Measurements from ENCODE around the gene IHH. TPM values are rescaled to one million over a fixed set of nuclear protein-coding genes. Genes with fewer than 3 reads are reported as not detected.

The IHH gene
- total RNA-seq, 2 experiments from 2014 or later = not detected

GRCh38 chr2:219029829-219030165 lies 30.9 kb downstream of the IHH start:
- POLR2A ChIA-PET = interaction anchor here (0.5 to 1.3 kb wide), 2 partner anchors 9 to 151 kb away, joined by 3 read pairs; no protein-coding TSS in a partner anchor
- Mint-ChIP-seq H3K9me3 (no peaks in the 10 kb centered on the region), H3K36me3 (ENCODE audit: low read depth) (no peaks in the 10 kb centered on the region), H3K27ac (no peak overlapping the region), H3K27me3 (peaks cover 23% of the 10 kb centered on the region), H3K4me3 (no peak overlapping the region), H3K4me1 (no peaks in the 10 kb centered on the region)
- peak; percentile 76 for DNase-seq
- CTCF ChIA-PET = interaction anchor here (0.6 to 4.6 kb wide), 36 partner anchors 9 to 358 kb away, joined by 3 to 76 read pairs (median 4); partner anchors contain the start of genes CFAP65 and DNPEP

GRCh38 chr2:219028996-219029828 lies 31.5 kb downstream of the IHH start:
- H3K9me3 Mint-ChIP-seq = no peaks in the 10 kb centered on the region
- H3K27me3 Mint-ChIP-seq = peaks cover 17% of the 10 kb centered on the region
- no peak overlapping the region for H3K4me3 Mint-ChIP-seq
- no peaks in the 10 kb centered on the region for H3K4me1 Mint-ChIP-seq
- no peak for DNase-seq
- H3K27ac Mint-ChIP-seq = no peak overlapping the region
- ChIA-PET POLR2A (interaction anchor here (1.3 kb wide), 1 partner anchor 9 kb away, joined by 3 read pairs; no protein-coding TSS in a partner anchor), CTCF (interaction anchor here (0.6 to 4.6 kb wide), 36 partner anchors 9 to 359 kb away, joined by 3 to 76 read pairs (median 4); partner anchors contain the start of genes CFAP65 and DNPEP)
- no peaks in the 10 kb centered on the region for H3K36me3 Mint-ChIP-seq (ENCODE audit: low read depth)

GRCh38 chr2:219028141-219028540 lies 32.6 kb downstream of the IHH start:
- peaks cover 10% of the 10 kb centered on the region for H3K27me3 Mint-ChIP-seq
- H3K4me1 Mint-ChIP-seq = no peaks in the 10 kb centered on the region
- H3K36me3 Mint-ChIP-seq (ENCODE audit: low read depth) = no peaks in the 10 kb centered on the region
- no peak for DNase-seq
- no peaks in the 10 kb centered on the region for H3K9me3 Mint-ChIP-seq
- H3K27ac Mint-ChIP-seq = no peak overlapping the region
- POLR2A ChIA-PET = interaction anchor here (1.0 kb wide), 1 partner anchor 225 kb away, joined by 3 read pairs; the partner anchor contains the start of gene TUBA4B
- CTCF ChIA-PET = interaction anchor here (1.4 to 4.6 kb wide), 2 partner anchors 31 to 128 kb away, joined by 5 to 76 read pairs; no protein-coding TSS in a partner anchor
- no peak overlapping the region for H3K4me3 Mint-ChIP-seq

GRCh38 chr2:219027511-219028055 lies 33.1 kb downstream of the IHH start:
- DNase-seq = no peak
- Mint-ChIP-seq H3K27ac (no peak overlapping the region), H3K36me3 (ENCODE audit: low read depth) (no peaks in the 10 kb centered on the region), H3K4me1 (no peaks in the 10 kb centered on the region), H3K4me3 (no peak overlapping the region), H3K9me3 (no peaks in the 10 kb centered on the region), H3K27me3 (peaks cover 7% of the 10 kb centered on the region)
- POLR2A ChIA-PET = interaction anchor here (1.0 kb wide), 1 partner anchor 225 kb away, joined by 3 read pairs; the partner anchor contains the start of gene TUBA4B
- CTCF ChIA-PET = interaction anchor here (0.8 to 2.5 kb wide), 7 partner anchors 16 to 218 kb away, joined by 3 to 7 read pairs (median 3); partner anchors contain the start of genes GLB1L and STK16

GRCh38 chr2:219026946-219027345 lies 33.8 kb downstream of the IHH start:
- POLR2A ChIA-PET = interaction anchor here (1.0 kb wide), 1 partner anchor 226 kb away, joined by 3 read pairs; the partner anchor contains the start of gene TUBA4B
- CTCF ChIA-PET = interaction anchor here (0.8 to 2.5 kb wide), 7 partner anchors 16 to 218 kb away, joined by 3 to 7 read pairs (median 3); partner anchors contain the start of genes GLB1L and STK16
- no peak overlapping the region for H3K27ac Mint-ChIP-seq
- H3K4me3 Mint-ChIP-seq = no peak overlapping the region
- DNase-seq = no peak
- peaks cover under 1% of the 10 kb centered on the region for H3K27me3 Mint-ChIP-seq
- no peaks in the 10 kb centered on the region for H3K4me1 Mint-ChIP-seq
- H3K36me3 Mint-ChIP-seq (ENCODE audit: low read depth) = no peaks in the 10 kb centered on the region
- H3K9me3 Mint-ChIP-seq = no peaks in the 10 kb centered on the region

- Mint-ChIP-seq H3K36me3 (ENCODE audit: low read depth) (no peaks in the 10 kb centered on the region), H3K27me3 (no peaks in the 10 kb centered on the region), H3K4me3 (no peak overlapping the region), H3K27ac (no peak overlapping the region), H3K4me1 (no peaks in the 10 kb centered on the region), H3K9me3 (no peaks in the 10 kb centered on the region)
- ChIA-PET POLR2A (no interaction called here), CTCF (interaction anchor here (1.2 to 2.5 kb wide), 3 partner anchors 31 to 129 kb away, joined by 3 to 7 read pairs (median 4); no protein-coding TSS in a partner anchor)
- no peak for DNase-seq
Observed at GRCh38 chr2:219025637-219026585, 34.8 kb downstream of the IHH start.

- Mint-ChIP-seq H3K27me3 (no peaks in the 10 kb centered on the region), H3K4me1 (no peaks in the 10 kb centered on the region), H3K4me3 (no peak overlapping the region), H3K36me3 (ENCODE audit: low read depth) (no peaks in the 10 kb centered on the region), H3K27ac (no peak overlapping the region), H3K9me3 (no peaks in the 10 kb centered on the region)
- DNase-seq = no peak
- ChIA-PET POLR2A (no interaction called here), CTCF (no interaction called here)
Observed at GRCh38 chr2:219024059-219024458, 36.7 kb downstream of the IHH start.

GRCh38 chr2:219023045-219023605 lies 37.6 kb downstream of the IHH start:
- H3K36me3 Mint-ChIP-seq (ENCODE audit: low read depth) = no peaks in the 10 kb centered on the region
- no peak overlapping the region for H3K4me3 Mint-ChIP-seq
- H3K27ac Mint-ChIP-seq = no peak overlapping the region
- CTCF ChIA-PET = interaction anchor here (0.8 kb wide), 1 partner anchor 27 kb away, joined by 3 read pairs; no protein-coding TSS in a partner anchor
- DNase-seq = no peak
- no peaks in the 10 kb centered on the region for H3K27me3 Mint-ChIP-seq
- H3K4me1 Mint-ChIP-seq = no peaks in the 10 kb centered on the region
- POLR2A ChIA-PET = no interaction called here
- H3K9me3 Mint-ChIP-seq = no peaks in the 10 kb centered on the region

- Mint-ChIP-seq H3K4me3 (no peak overlapping the region), H3K27me3 (no peaks in the 10 kb centered on the region), H3K9me3 (no peaks in the 10 kb centered on the region), H3K4me1 (no peaks in the 10 kb centered on the region), H3K27ac (no peak overlapping the region), H3K36me3 (ENCODE audit: low read depth) (no peaks in the 10 kb centered on the region)
- CTCF ChIA-PET = interaction anchor here (0.8 kb wide), 1 partner anchor 26 kb away, joined by 3 read pairs; no protein-coding TSS in a partner anchor
- DNase-seq = no peak
- POLR2A ChIA-PET = no interaction called here
Observed at GRCh38 chr2:219022616-219023015, 38.1 kb downstream of the IHH start.

- no peaks in the 10 kb centered on the region for H3K4me1 Mint-ChIP-seq
- no peak overlapping the region for H3K27ac Mint-ChIP-seq
- H3K27me3 Mint-ChIP-seq = no peaks in the 10 kb centered on the region
- ChIA-PET POLR2A (no interaction called here), CTCF (interaction anchor here (0.8 to 2.8 kb wide), 2 partner anchors 8 to 26 kb away, joined by 3 to 12 read pairs; no protein-coding TSS in a partner anchor)
- no peaks in the 10 kb centered on the region for H3K36me3 Mint-ChIP-seq (ENCODE audit: low read depth)
- no peak for DNase-seq
- H3K4me3 Mint-ChIP-seq = no peak overlapping the region
- H3K9me3 Mint-ChIP-seq = no peaks in the 10 kb centered on the region
Observed at GRCh38 chr2:219022041-219022440, 38.7 kb downstream of the IHH start.

- POLR2A ChIA-PET = interaction anchor here (0.6 kb wide), 1 partner anchor 58 kb away, joined by 3 read pairs; no protein-coding TSS in a partner anchor
- Mint-ChIP-seq H3K27ac (no peak overlapping the region), H3K4me3 (no peak overlapping the region), H3K36me3 (ENCODE audit: low read depth) (no peaks in the 10 kb centered on the region), H3K4me1 (no peaks in the 10 kb centered on the region), H3K9me3 (no peaks in the 10 kb centered on the region), H3K27me3 (no peaks in the 10 kb centered on the region)
- DNase-seq = no peak
- CTCF ChIA-PET = interaction anchor here (2.8 kb wide), 1 partner anchor 9 kb away, joined by 12 read pairs; no protein-coding TSS in a partner anchor
Observed at GRCh38 chr2:219021591-219021990, 39.1 kb downstream of the IHH start.

All from activated CD4-positive, alpha-beta memory T cell treated with anti-CD3 and anti-CD28 coated beads, Interleukin-2, amount 10 ng/mL, durations not matched to agents 7 days and 5 days (primary cell).